ENCODE measurements around the gene C16orf82.

Gene C16orf82

GRCh38 chr16:27118526-27118925, 51.8 kb downstream of the C16orf82 start:
- H3K9ac ChIP-seq (ENCODE audit: low read length), result no peak overlapping the region
- no peaks in the 10 kb centered on the region for H4K20me1 ChIP-seq (ENCODE audit: insufficient read depth, low read length)
- no peaks in the 10 kb centered on the region for H3K36me3 ChIP-seq (ENCODE audit: insufficient read depth, low read length)
- peaks cover 5% of the 10 kb centered on the region; the same call in 1 of the 2 replicates for H3K9me3 ChIP-seq (ENCODE audit: low read length)
- no peak overlapping the region for H2AFZ ChIP-seq (ENCODE audit: low read length)
- no peak overlapping the region for H3K4me2 ChIP-seq (ENCODE audit: low read length)
- H3K4me3 ChIP-seq (ENCODE audit: low read depth, low read length, poor library complexity, severe bottlenecking), result no peak overlapping the region
- H3K4me1 ChIP-seq (ENCODE audit: insufficient read depth, low read length, severe bottlenecking), result peaks cover under 1% of the 10 kb centered on the region
- H3K27ac ChIP-seq (ENCODE audit: low read depth, low read length, poor library complexity, severe bottlenecking), result no peak overlapping the region
- TF ChIP-seq, protein P1, sequence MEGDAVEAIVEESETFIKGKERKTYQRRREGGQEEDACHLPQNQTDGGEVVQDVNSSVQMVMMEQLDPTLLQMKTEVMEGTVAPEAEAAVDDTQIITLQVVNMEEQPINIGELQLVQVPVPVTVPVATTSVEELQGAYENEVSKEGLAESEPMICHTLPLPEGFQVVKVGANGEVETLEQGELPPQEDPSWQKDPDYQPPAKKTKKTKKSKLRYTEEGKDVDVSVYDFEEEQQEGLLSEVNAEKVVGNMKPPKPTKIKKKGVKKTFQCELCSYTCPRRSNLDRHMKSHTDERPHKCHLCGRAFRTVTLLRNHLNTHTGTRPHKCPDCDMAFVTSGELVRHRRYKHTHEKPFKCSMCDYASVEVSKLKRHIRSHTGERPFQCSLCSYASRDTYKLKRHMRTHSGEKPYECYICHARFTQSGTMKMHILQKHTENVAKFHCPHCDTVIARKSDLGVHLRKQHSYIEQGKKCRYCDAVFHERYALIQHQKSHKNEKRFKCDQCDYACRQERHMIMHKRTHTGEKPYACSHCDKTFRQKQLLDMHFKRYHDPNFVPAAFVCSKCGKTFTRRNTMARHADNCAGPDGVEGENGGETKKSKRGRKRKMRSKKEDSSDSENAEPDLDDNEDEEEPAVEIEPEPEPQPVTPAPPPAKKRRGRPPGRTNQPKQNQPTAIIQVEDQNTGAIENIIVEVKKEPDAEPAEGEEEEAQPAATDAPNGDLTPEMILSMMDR (IDR thresholded peaks at IDR 0.05; ENCODE audit: low read length), result no peak
- no peak for TF ChIP-seq EZH2 (IDR thresholded peaks at IDR 0.05; ENCODE audit: borderline replicate concordance, low read length)
- H3K79me2 ChIP-seq (ENCODE audit: insufficient read depth, low read length), result no peaks in the 10 kb centered on the region
- no peaks in the 10 kb centered on the region for H3F3A ChIP-seq (ENCODE audit: insufficient read depth, low read length)
- no peaks in the 10 kb centered on the region for H3K27me3 ChIP-seq (ENCODE audit: insufficient read depth, low read length)
- H3K9me2 ChIP-seq (ENCODE audit: low read depth, low read length), result no peaks in the 10 kb centered on the region

All from OCI-LY1 (cell line).